ENCODE measurements around the gene FLII.
A peak's percentile ranks its signal among the peaks of the same experiment; 100 is the strongest.
"Not testable (repeated sequence)": the region's sequence is repeated elsewhere in the genome, so short reads cannot be mapped to it uniquely, and the experiment has no call there.

FLII gene

DNA sequence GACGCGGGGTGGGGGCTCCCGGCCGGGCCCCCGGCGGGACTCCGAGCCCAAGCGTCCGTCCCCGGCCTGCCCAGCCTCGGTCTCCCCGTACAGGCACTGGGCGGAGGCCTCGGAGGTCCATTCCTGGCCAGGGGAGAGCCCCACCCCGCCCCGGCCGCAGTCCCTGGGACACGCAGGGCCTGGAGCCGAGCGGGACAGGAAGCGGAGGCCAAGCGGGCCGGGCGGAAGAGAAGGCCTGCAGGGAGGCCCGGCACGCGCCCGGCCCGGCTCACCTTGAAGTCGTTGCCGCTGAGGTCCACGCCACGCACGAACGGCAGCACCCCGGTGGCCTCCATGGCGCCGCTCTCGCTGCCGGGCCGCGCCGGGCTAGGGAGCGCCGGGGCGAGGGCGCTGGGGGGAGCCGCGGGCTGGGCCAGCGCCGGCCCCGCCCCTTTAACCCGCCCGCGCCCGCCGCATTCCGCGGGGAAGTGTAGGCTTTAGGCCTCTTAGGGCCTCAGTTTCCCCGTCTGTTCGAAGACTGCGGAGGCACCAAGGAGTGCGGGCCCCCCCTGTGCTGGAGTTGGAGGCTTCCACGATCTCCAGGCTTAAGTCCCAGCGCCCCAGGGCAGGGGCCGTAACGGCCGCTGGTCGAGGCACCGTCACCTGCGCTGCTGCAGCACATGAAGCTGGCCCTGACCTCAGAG lies at the start of gene FLII:
Gene FLII (minus strand): TSS at position 383 of the 683 bp plus-strand sequence. CDS start 48 bp downstream, at position 335.
- no peak for DNase-seq

DNA sequence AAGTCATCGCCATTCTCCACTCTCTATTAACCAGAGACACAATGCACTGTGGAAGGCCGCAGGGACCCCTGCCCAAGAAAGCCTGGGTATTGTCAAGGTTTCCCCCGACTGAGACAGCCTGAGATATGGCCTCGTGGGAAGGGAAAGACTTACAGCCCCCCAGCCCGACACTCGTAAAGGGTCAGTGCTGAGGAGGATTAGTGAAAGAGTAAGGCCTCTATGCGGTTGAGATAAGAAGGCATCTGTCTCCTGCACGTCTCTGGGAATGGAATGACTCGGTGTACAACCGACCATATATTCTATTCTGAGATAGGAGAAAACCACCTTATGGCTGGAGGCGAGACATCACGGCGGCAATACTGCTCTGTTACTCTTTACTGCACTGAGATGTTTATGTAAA lies 44.7 kb upstream of the FLII start:
- not testable (repeated sequence) for DNase-seq

DNA sequence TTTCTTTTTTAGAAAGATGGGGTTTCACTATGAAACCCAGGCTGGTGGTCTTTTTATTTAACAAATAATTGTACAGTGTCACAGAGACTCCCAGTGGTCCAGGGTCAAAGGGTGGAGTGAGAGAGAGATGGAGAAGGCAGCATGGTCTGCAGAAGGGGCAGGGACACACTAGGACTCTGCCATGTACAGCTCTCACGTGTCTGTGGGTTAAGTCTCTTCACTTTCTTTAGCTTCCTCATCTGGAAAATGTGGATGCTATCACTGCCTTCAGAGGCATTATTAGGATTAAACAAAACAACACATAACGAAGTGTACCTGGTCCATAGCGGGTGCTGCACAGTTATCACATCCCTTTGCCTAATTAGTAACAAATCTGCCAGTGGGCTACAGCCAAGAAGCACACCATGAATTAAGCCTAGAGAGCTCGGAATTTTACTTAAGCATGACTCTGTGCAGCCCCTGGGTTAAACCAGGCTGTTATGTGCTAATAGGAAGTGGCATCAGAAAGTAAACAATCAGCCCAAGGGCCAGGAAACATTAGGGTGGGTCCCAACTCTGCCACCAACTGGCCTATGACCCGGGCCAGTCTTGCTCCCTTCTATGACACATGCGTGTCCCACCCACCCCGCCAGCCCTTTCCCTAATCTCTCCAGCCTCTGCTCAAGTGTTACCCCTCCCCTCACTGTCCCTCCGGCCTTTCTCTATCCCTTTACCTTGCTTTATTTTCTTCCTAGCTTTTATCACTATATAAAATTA lies 42.4 kb upstream of the FLII start:
- DNase-seq: no peak

DNA sequence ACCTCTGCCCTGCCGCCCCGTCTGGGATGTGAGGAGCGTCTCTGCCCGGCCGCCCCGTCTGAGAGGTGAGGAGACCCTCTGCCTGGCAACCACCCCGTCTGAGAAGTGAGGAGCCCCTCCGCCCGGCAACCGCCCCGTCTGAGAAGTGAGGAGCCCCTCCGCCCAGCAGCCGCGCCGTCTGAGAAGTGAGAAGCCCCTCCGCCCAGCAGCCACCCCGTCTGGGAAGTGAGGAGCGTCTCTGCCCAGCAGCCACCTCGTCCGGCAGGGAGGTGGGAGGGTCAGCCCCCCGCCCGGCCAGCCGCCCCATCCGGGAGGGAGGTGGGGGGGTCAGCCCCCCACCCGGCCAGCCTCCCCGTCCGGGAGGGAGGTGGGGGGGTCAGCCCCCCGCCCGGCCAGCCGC lies 39.5 kb upstream of the FLII start:
- DNase-seq: not testable (repeated sequence)

DNA sequence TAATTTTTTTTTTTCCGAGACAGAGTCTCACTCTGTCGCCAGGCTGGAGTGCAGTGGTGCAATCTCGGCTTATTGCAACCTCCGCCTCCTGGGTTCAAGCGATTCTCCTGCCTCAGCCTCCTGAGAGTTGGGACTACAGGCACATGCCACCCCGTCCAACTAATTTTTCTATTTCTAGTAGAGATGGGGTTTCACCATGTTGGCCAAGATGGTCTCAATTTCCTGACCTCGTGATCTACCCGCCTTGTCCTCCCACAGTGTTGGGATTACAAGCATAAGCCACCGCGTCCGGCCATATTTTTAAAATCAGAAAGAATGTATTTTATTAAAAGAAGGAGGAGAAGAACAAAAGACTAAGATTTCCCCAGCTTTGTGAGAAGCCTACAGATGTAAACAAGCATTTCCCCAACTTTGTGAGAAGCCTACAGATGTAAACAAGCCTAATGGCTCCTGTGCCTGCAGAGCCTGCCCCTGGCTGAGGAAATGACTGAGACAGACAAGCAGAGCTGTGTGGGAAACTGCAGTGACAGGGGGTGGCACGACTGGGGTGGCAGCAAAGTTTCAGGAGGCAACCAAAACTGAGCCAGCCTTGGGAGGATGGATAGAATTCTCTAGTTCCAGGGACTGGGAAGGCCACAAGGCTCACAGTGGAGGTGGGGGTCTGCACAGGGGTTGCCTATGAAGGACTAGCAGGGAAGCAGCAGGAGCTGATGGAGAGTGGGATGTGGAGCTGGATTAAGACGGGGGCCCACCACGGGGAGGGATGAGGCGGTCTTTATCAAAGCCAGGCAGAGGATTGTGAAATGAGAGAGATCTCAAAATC lies 33.4 kb upstream of the FLII start:
- DNase-seq: no peak

DNA sequence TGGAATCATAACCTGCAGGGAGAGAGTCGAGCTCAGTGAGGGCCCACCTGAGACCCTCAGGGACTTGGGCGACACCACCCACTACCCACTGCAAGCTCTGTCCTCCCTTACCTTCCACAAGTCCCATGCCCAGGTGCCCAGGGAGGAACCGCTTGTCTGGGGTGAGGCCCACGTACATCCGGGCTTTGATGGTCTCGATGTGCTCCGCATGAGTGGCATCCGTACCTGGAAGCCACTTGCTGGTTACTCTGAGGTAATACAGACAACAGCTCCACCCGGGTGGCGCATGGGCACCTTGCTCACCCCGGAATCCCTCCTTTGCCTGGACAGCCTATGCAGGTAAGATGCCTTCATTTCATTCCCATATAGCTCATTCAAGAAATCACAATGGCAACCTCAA lies 26.8 kb upstream of the FLII start:
- no peak for DNase-seq

DNA sequence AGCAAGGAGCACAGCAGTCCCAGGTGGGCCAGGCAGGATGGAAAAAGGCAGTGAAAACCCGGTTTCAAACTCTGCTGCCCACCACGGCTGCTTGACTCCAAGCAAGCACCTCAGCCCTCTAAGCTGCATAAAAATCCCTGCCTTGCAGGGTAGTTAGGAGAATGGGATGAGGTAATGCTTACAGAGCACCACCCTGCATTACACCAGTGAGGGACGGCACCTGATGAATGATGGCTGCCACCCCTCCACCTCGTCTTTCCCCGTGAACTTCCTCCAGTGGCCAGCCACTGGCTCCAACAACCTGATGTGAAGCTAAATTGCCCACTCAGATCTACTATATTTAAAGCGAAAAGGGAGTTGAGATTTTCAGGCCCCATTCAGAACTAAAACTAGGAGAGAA lies 23.2 kb upstream of the FLII start:
- no peak for DNase-seq

DNA sequence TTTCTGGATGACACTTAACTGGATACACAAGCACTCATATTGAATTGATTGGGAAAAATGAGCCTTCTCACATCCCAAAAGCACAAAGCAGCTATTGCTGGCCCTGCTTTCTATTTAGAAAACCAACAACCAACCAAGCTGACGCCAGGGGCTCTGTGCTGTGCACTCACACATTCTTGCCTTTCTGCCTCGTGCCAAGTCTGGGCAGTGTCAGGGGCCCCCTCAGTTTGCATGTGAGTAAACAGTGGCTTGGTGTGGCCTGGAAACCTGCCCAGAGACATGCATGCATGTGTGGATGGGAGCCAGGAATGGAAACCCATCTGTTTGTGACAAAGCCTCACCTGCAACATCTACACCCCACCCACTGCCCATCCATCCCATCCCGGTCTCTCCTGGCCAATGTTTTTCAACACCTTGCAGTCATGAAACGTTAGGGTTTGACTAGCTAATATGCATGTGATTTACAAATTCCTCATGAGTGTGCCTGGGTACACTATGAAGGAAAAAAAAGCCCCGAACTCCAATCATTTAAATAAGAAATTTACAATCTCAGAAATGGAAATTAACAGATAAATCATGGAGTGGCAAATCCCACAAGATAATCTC lies 22.3 kb upstream of the FLII start:
- DNase-seq: no peak

DNA sequence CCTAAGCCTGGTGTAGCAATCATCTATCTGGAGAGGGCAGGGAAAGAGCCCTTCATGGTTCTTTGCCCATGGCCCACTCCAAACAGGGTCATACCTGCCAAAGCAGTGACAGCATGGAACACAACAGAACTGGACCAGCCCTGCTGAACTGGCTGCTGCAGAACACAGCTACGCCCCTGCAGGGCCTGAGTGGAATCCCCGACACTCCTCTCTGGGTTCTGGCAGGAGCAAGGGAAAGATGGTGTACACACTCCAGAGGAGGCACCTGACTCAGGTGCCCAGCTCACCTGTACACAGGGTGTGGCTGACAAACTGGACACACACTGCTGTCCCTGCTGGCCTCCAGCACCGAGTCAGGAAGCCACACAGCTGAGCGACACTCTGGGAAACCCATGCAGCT lies 21.7 kb upstream of the FLII start:
- no peak for DNase-seq

DNA sequence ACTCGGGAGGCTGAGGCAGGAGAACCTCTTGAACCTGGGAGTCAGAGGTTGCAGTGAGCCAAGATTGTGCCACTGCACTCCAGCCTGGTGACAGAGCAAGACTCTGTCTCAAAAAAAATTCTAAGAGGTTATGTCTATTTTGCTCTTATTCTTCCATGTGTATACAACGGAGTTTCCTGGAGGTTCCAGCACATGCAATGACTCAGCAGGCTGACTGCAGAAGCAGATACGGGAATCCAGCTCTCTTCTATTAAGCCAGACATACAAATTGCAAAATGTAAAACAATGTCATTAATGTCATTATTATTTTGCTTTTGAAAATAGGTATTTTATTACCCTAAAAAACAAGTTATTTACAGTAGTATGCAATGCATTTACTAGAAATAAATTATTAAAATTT lies 20.3 kb upstream of the FLII start:
- DNase-seq: no peak

DNA sequence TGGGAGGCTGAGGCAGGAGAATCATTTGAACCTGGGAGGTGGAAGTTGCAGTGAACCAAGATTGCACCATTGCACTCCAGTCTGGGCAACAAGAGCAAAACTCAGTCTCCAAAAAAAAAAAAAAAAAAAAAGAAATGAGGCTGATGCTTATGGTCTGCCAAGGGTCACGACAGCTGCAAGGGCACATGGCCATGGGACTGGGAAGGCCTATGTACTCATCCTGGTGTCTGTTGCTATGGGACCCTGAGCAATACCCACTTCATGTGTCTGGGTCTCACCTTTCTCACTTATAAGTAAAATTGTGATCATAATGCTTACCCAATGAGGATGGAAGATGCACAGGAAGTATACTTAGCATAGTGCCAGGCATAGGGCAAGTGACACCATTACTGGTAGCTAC lies 18.5 kb upstream of the FLII start:
- DNase-seq: no peak

DNA sequence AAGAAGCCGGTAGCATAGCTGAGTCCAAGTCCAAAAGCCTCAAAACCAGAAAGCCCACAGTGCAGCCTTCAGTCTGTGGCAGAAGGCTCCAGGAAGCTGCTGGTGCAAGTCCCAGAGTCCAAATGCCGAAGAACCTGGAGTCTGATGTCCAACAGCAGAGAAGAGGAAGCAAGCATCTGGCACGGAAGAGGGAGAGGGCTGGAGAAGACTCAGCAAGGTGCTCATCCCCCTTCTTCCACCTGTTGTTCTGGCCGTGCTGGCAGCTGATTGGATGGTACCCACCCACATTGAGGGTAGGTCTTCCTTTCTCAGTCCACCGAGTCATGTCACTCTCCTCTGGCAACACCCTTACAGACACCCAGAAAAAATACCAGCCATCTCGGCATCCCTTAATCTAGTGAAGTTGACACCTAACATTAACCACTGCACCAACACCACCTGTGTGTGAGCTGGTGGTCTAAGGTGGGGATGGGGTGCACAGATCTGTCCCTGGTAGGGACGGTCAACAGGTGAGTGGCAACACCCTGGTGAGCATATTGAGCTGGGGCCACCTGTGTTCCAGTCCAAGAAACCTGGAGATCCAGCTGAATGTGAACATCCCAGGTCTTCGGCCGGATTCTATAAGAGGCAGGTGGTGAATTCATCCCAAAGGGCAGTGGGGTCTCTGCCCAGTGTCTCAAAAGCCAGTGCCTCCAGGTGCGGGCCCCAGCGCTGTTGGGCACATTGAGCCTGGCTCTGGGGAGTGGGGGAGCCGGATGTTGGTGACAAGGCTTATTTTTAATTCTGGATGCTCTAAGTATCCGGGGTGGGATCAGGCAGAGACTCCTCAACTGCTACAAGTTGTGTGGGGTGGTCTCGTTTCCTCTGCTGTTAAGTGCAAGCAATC lies 11.8 kb upstream of the FLII start:
- DNase-seq: no peak

DNA sequence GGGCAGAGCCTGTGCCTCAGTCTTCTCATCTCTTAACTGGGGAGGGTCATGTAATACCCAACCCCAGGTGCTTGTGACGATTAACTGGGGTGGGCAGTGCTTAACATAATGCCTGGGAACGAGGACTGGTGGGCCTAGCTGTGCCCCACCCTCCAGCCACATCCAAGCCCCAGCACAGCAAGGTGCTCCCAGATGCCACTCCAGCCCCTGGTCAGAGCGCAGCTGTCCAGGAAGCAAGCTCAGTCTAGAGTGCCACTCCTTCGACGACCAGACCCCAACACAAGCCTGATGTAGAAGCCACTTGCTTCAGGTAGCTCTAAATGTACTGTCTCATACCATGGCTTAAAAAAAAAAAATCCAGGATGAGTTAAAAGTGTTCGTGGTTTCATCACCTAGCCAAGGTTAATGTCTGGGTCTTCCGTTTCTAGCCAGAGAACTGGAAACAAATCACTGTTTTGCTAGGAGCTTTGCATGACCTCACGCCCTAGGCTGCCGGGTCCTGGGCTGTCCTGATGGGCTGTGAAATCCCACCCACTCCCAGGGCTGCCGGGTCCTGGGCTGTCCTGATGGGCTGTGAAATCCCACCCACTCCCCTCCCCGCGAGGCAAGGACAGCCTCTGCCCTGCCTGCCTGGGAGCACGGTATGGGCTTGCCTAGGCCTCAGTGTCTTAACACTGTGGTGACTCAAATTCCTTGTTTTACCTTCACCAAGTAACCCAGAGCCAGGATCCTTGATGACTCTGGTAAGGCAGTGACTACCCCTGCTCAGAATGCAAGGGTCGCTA lies 9.6 kb upstream of the FLII start:
- DNase-seq: no peak

DNA sequence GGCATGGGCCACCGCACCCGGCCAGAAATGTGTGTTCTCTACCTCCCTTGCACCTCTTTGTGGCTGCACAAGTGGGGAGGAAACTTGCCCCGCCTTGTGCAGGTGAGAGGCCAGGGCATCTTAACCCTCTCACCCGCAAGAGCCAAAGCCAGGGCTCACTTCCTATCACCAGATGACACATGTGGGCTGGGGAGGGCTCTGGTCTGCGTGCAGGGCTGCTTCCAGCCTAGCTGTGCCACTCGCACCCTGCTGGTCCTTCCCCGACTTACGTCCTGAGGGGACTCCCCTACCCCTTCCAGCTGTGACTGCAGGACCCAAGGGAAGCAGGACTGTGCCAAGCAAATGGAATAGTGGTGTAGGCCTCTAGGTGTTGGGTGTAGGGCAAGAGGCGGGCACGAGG lies 8.8 kb upstream of the FLII start:
- DNase-seq: no peak

DNA sequence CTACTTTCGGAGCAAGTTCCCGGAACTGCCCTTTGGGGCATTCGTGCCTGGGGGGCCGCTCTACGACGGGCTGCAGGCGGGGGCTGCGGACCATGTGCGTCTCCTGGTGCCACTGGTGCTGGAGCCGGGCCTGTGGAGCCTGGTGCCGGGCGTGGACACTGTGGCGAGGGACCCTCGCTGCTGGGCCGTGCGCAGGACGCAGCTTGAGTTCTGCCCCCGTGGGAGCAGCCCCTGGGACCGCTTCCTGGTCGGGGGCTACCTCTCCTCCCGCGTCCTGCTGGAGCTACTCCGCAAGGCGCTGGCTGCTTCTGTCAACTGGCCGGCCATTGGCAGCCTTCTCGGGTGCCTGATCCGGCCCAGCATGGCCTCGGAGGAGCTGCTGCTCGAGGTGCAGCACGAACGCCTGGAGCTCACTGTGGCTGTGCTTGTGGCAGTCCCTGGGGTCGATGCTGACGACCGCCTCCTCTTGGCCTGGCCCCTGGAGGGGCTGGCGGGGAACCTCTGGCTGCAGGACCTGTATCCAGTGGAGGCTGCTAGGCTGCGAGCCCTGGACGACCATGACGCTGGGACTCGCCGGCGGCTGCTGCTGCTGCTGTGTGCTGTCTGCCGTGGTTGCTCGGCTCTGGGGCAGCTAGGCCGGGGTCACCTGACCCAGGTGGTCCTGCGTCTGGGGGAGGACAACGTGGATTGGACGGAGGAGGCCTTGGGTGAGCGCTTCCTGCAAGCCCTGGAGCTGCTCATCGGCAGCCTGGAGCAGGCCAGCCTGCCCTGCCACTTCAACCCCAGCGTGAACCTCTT lies 5.5 kb upstream of the FLII start:
- DNase-seq: no peak

DNA sequence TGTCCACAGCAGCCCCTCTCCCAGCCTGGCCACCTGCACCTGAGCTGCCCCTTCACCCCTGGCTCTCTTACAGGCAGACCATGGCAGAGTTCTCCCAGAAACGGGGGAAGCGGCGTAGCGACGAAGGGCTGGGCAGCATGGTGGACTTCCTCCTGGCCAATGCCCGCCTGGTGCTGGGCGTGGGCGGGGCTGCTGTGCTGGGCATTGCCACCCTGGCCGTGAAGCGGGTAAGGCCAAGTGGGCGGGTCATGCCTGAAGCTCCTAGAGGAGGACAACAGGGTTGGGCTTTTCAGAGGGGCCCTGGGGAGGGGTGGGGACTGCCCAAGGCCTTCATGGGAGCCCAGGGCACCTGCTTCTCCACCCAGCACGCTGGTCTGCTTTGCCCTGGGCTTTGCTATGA lies 4.1 kb upstream of the FLII start:
- DNase-seq: no peak

DNA sequence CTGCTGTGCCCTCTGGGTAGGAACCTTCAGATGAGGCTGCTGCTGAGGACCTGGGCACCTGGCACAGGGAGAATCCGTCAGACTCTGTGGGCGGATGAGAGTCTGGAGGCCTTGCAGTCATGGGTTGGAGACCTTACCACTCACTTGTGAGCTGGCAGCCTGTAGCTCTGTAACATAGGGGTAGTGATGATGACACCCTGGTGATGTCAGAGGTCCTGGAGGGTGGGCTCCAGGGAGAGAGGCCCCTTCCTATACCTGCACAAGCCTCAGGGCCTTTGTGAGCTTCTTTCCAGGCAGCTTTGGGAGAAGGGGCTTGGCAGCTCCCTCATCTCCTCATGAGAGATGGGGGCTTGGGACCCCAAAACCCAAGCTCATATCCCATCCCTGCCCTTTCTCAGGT lies 3.6 kb upstream of the FLII start:
- DNase-seq: no peak

DNA sequence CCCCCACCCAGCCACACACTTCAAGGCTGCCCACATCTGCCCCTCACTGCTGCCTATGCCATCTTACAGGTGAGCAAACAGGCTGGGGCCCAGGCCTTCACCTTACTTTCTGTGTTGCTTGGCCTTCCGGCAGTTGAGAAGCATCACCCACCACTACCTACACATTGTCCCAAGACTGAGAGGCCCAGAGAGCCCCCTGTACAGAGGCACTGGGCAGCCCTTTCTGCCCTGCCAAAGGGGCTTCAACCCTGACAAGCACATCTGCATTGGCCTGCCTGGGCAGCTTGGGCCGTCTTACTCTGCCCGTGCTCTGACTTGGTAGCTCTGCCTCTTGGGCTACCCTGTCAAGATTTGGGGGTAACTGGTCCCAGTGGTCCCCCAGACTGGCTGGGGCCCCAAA lies 3.1 kb upstream of the FLII start:
- DNase-seq: no peak

DNA sequence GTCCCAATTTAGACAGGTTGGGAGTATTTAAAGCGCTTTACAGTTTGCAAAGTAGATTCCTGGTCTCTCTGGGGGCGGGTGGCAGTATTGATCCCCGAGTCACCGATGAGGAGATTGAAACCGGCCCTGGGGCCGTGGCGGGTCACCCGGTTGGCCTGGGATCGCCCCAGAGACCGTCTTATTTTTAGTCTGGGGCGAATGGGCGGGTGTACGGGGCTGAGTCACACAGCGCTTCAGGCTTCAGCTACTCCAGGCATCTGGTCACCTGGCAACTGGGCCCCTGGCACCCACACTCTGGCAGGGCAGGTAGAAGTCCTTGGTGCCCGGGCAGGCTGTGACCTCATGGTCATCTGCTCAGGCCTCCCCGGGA lies 2.6 kb upstream of the FLII start:
- DNase-seq: no peak

DNA sequence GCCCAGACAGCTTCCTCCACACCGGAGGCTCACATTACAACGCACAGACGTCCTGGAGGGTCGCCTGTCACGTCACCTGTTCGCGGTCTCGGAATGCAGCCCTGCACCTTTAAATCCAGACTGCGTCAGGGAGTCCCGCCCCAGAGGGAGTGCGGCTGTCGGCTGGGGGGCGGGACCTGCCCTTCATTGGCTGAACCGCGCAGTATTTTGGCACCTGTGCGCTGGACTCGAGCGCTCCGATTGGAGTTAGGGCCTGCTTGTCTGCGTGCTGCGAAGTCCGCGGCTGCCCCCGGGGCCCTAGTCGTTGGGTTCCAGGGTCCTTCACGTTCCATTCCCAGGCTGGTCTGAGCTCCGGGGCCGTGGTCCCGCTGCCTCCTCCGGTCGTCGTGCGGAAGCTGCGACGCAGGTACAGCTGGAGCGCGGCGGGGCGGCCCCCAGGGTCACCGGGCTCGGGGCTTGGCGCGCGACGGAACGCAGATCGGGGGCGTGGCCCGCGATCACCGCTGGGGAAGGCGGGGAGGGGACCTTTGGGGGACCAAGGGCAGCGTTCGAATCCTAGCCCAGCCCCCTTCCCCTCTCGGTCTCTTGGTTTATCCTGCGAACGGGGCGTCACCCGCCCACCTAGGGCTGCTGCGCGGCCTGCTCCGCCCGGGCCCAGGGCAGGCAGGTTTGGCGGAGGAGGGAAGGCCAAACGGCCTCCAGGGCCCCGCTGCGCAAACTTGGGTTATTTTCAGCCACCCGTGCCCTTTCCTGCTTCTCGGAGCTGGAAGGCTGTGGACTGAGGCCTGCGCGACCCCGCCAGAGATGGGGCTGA lies 2.0 kb upstream of the FLII start, which contains the start of gene MIEF2:
Gene MIEF2 (plus strand): TSS at position 331 of the 814 bp plus-strand sequence. CDS start 2,059 bp downstream, outside the sequence.
- peak; percentile 88 for DNase-seq
